Stomach smooth muscle (tissue), 2 donors: ENCODE data around the gene OR10G3.

Experiments
- H3K27ac ChIP-seq: one replicate; pipeline ENCODE4 v1.7.0; 2013; ENCODE audit warnings: mild to moderate bottlenecking, low read length, inconsistent platforms
- H3K27me3 ChIP-seq, 2 donors: one replicate each; pipeline ENCODE4 v1.7.0; 2013; ENCODE audit warnings: low read length in 2 of 2; ENCODE audit not compliant: insufficient read depth in 2 of 2, control insufficient read depth in 1 of 2
- H3K36me3 ChIP-seq, 2 donors: one replicate each; pipeline ENCODE4 v1.7.0; 2013; ENCODE audit warnings: low read length in 2 of 2; ENCODE audit not compliant: control insufficient read depth in 2 of 2, insufficient read depth in 2 of 2
- H3K4me1 ChIP-seq: one replicate; pipeline ENCODE4 v1.7.0; 2013; ENCODE audit warnings: low read length; ENCODE audit not compliant: control insufficient read depth, insufficient read depth
- H3K4me3 ChIP-seq, 2 donors: one replicate each; pipeline ENCODE4 v1.7.0; 2013; ENCODE audit warnings: low read length in 2 of 2
- H3K9ac ChIP-seq, 2 donors: one replicate each; pipeline ENCODE4 v1.7.0; 2013; ENCODE audit warnings: low read length in 2 of 2, mild to moderate bottlenecking in 1 of 2
- H3K9me3 ChIP-seq, 2 donors: one replicate each; pipeline ENCODE4 v1.7.0; 2013; ENCODE audit warnings: low read length in 2 of 2; ENCODE audit not compliant: control insufficient read depth in 2 of 2
- donor health status: healthy.
- donor health status: Pancreatic carcinoma.

Gene OR10G3

DNA sequence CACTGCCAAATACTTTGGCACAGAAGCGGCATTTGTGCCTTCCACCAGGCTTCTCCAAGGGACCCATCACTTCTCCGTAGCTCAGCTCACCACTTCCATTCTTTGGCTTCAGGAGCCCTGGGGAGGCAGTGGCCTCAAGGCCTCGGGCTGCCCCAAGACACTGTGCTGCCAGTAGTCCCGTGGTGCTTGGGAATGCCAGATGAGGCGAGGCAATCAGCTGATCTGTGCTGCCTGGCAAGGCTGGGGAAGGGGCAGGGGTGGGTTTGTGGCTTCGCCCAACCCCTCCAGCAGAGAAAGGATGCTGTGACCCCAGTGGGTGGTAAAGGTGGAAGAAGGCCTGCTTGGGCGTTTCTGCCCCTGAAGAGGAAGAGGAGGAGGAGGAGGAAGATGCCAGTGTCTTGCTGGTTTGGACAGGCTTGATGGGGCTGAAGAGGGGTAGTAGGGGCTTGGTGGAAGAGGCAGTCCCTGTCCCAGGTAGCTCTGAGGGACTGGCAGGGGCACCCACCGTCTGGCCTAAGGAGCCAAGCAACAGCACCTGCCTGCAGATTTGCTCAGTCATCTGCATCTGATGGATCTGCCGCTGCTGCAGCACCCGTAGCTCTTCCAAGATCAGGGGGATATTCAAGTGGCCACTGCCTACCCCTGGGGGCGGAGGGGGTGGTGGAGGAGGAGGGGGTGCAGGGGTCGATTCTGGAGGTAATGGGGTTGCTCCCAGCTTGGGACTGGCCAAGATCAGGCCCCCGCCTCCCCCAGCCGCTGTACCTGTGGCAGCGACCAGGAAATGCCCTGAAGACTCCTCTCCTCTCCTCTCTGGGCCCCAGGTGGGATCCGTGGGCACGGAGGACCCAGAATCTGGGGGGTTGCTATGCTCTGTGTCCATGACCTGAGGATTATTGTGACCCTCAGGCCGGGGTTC, 55.0 kb downstream of the OR10G3 start:
- H3K27ac ChIP-seq: peak overlapping the region; percentile 55
- H3K9ac ChIP-seq: peak overlapping the region; percentile 60 to 79
- H3K4me3 ChIP-seq: peak overlapping the region; percentile 73 to 78
- H3K36me3 ChIP-seq: peaks cover 4 to 11% of the 10 kb centered on the region in 2 donors
- no peaks in the 10 kb centered on the region for H3K9me3 ChIP-seq
- no peaks in the 10 kb centered on the region for H3K27me3 ChIP-seq
- peaks cover 8% of the 10 kb centered on the region for H3K4me1 ChIP-seq

DNA sequence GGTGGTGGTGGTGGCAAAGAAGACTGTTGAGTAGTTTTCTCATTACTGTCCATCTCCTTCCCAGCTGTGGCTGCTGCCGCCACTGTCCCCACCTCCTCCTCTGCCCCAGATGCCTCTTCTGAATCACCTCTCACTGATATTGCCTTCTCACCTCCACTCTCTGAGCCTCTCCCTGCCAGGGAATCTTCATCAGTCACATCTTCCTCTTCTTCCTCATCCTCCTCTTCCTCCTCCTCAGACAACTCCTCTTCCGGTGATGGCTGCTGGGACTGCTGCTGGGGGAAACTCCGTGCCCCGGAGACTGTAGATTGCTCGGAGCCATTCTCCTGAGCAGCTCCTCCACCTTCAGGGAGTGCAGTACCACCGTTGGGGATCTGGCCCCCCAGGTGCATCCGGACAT, 56.7 kb downstream of the OR10G3 start:
- Histone ChIP-seq H3K27me3 (no peaks in the 10 kb centered on the region), H3K36me3 (peaks cover 4 to 11% of the 10 kb centered on the region in 2 donors), H3K9me3 (no peaks in the 10 kb centered on the region), H3K4me3 (no peak overlapping the region), H3K9ac (no peak overlapping the region), H3K4me1 (peaks cover 8% of the 10 kb centered on the region), H3K27ac (no peak overlapping the region)

DNA sequence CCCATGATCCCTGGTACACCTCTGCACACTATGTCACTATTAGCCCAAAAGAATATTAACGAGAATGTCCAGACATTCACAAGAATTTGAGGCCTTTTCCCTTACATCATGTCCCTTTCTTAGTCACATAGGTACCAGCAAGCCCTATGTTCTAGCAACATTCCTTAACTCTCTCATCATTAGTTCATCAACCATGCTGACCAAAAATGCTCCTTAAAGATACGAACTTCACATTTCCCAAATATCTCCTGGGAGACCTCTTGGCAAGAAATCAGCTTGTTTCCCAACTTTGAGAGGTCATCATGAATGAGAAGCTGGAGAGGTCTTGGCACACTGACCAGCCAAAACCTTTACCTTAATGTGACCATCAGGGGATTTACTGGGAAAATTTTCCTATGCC, 58.4 kb downstream of the OR10G3 start:
- no peak overlapping the region for H3K9ac ChIP-seq
- H3K36me3 ChIP-seq: peaks cover 4 to 11% of the 10 kb centered on the region in 2 donors
- H3K27ac ChIP-seq: no peak overlapping the region
- no peaks in the 10 kb centered on the region for H3K27me3 ChIP-seq
- H3K4me1 ChIP-seq: peaks cover 3% of the 10 kb centered on the region
- no peaks in the 10 kb centered on the region for H3K9me3 ChIP-seq
- no peak overlapping the region for H3K4me3 ChIP-seq

DNA sequence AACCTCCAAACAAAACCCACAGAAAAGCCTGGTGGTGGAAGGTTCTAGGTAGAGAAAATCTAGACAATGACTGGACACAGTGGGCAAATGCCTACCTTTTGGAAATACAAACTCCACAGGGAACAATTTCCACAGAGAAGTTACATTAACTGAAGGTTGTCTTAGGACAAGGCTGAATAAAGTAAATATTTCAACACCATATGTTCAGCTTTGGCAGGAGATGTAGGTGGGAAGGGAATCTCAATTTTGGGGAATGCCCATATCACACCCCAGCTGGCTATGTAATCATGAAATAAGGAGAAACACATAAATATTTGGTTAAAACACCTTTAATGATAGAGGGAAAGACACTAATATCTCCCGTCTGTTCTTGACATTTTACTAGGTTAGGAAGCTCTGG, 59.1 kb downstream of the OR10G3 start:
- H3K4me1 ChIP-seq: peaks cover 3% of the 10 kb centered on the region
- H3K27me3 ChIP-seq: no peaks in the 10 kb centered on the region
- H3K9ac ChIP-seq: no peak overlapping the region
- peaks cover 4 to 11% of the 10 kb centered on the region in 2 donors for H3K36me3 ChIP-seq
- H3K27ac ChIP-seq: no peak overlapping the region
- H3K9me3 ChIP-seq: no peaks in the 10 kb centered on the region
- H3K4me3 ChIP-seq: no peak overlapping the region

DNA sequence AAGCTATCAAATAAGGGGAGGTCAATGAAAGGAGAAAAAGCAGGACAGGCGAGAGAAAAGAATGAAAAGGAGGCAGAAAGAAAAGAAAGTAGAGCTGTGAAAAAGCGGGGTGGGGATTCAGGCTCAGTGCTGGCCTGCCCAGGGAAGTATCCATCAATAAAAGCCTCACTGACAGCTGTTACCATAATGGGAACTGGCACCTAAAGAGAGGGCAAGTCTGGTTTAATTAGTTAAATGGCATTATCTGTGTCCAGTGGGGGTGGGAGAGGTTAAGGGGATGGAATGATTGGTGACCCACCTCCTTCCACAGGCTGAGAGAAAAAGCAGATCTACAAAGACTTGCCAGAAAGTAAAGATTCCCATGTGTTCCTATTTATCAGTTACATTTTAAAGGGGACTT, 61.2 kb downstream of the OR10G3 start:
- Histone ChIP-seq H3K36me3 (peaks cover 0 to 4% of the 10 kb centered on the region in 2 donors), H3K27me3 (no peaks in the 10 kb centered on the region), H3K27ac (no peak overlapping the region), H3K9me3 (no peaks in the 10 kb centered on the region), H3K9ac (peak overlapping the region in 1 of 2 donors; percentile 10), H3K4me3 (no peak overlapping the region), H3K4me1 (no peaks in the 10 kb centered on the region)
